Body of pancreas (tissue), 4 donors: ENCODE results near the gene ZNF276. TPM values are rescaled to one million over a fixed set of nuclear protein-coding genes. Genes with fewer than 3 reads are reported as not detected.
"Not testable (repeated sequence)": the region's sequence is repeated elsewhere in the genome, so short reads cannot be mapped to it uniquely, and the experiment has no call there.

Experiments
- ATAC-seq: fragments of 150-250 bp; one replicate; pipeline ENCODE4 v1.9.1; 2016
- DNase-seq, 4 donors: peaks; one replicate each; pipeline ENCODE4 v3.0.0-alpha.2; 2019
- H3K27ac ChIP-seq, 4 donors: fragments of 200-600 bp; sonication (generic); 1 replicate in 3 of 4; 2 replicates in 1 of 4; pipeline versions ENCODE4 v1.5.1 to v1.6.1; 2016 to 2019; ENCODE audit warnings: mild to moderate bottlenecking in 1 of 4, mixed read lengths in 1 of 4, moderate library complexity in 1 of 4
- H3K27me3 ChIP-seq, 2 donors: fragments of 200-600 bp; sonication (generic); one replicate each; pipeline ENCODE4 v1.6.0; 2016; ENCODE audit warnings: mild to moderate bottlenecking in 1 of 2
- H3K36me3 ChIP-seq, 2 donors: fragments of 200-600 bp; sonication (generic); replicated peaks in 1 of 2; 2 replicates each; pipeline ENCODE4 v1.5.1; 2016; ENCODE audit warnings: low read depth in 2 of 2; ENCODE audit not compliant: insufficient read depth in 1 of 2
- H3K4me1 ChIP-seq: fragments of 200-600 bp; sonication (generic); one replicate; pipeline ENCODE4 v1.6.0; 2016
- H3K4me3 ChIP-seq, 2 donors: fragments of 200-600 bp; sonication (generic); 1 replicate in 1 of 2; 2 replicates in 1 of 2; pipeline ENCODE4 v1.5.1; 2016 to 2019
- H3K9me3 ChIP-seq, 3 donors: fragments of 200-600 bp; sonication (generic); 1 replicate in 2 of 3; 2 replicates in 1 of 3; pipeline ENCODE4 v1.5.1; 2016
- POLR2A ChIP-seq, 3 donors: fragments of 450-650 bp; IDR thresholded peaks; one replicate each; pipeline ENCODE4 v1.6.1; 2016; ENCODE audit warnings: antibody characterized with exemption in 3 of 3, mild to moderate bottlenecking in 2 of 3
- WGBS, 2 donors: methylation state at CpG; one replicate each; pipeline ENCODE4 v1.1.5; 2017; 5-methylcytosine and 5-hydroxymethylcytosine counted together
- intact Hi-C: fragments of 100-400 bp; cut with DNase I; formaldehyde crosslinking; loops from one replicate; pipeline ENCODE4 v1.15.1; 2023
- total RNA-seq, 2 donors: library from RNA; depleted of rRNA; stranded (reverse); fragments of >200 nt; gene quantifications; one replicate each; pipeline ENCODE4 v1.1.0, GENCODE V29; 2016
- TF ChIP-seq, protein P1 (sequence below), 7 experiments: fragments of 450-650 bp in 4 of 7; fragments of 200-600 bp in 3 of 7; sonication (generic) in 3 of 7; IDR thresholded peaks; one replicate each; pipeline ENCODE4 v1.5.1; 2016 to 2019; ENCODE audit warnings: antibody characterized with exemption in 7 of 7

The ZNF276 gene
- total RNA-seq, 2 donors from 2014 or later, result 20.8 to 41.2 TPM

- WGBS, 2 donors, result 75 to 91% methylated on average over 4 to 15 of the region's 18 CpGs
- DNase-seq, result no peak
- intact Hi-C loops, result no loop called here
- no peaks in the 10 kb centered on the region for H3K27me3 ChIP-seq
- H3K27ac ChIP-seq, result no peak overlapping the region
- H3K9me3 ChIP-seq, result no peaks in the 10 kb centered on the region
- H3K4me3 ChIP-seq, result no peak overlapping the region
- peaks cover 19% of the 10 kb centered on the region for H3K4me1 ChIP-seq
- ATAC-seq, result no peak
- TF ChIP-seq, protein P1, sequence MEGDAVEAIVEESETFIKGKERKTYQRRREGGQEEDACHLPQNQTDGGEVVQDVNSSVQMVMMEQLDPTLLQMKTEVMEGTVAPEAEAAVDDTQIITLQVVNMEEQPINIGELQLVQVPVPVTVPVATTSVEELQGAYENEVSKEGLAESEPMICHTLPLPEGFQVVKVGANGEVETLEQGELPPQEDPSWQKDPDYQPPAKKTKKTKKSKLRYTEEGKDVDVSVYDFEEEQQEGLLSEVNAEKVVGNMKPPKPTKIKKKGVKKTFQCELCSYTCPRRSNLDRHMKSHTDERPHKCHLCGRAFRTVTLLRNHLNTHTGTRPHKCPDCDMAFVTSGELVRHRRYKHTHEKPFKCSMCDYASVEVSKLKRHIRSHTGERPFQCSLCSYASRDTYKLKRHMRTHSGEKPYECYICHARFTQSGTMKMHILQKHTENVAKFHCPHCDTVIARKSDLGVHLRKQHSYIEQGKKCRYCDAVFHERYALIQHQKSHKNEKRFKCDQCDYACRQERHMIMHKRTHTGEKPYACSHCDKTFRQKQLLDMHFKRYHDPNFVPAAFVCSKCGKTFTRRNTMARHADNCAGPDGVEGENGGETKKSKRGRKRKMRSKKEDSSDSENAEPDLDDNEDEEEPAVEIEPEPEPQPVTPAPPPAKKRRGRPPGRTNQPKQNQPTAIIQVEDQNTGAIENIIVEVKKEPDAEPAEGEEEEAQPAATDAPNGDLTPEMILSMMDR (IDR thresholded peaks at IDR 0.05), result no peak
- no peak for TF ChIP-seq POLR2A (IDR thresholded peaks at IDR 0.05)
- H3K36me3 ChIP-seq, result peaks cover 8 to 16% of the 10 kb centered on the region in 2 donors
Observed at GRCh38 chr16:89696670-89697128, 24.6 kb upstream of the ZNF276 start.

DNA sequence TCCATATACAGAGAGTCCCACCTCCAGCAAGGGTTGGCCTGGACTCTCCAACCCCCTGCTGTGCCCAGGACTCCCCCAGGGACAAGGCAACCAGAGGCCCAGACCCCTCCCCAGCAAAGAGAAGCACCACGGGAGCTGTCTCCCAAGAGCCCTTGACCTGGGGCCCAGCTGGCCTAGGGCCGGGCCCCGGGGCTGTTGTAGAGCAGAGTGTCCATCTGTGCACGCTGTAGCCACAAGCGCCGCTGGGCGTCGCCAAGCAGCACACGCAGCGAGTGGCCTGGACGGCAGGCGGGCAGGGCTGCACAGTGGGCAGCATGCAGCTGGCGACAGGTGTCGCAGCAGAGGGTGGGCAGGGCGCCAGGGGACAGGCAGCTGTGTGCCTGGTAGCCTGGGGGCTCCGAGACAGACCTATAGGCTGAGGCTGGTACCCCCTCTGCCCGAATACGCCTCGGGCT, 24.1 kb upstream of the ZNF276 start:
- Histone ChIP-seq H3K36me3 (peaks cover 3 to 15% of the 10 kb centered on the region in 2 donors), H3K9me3 (no peaks in the 10 kb centered on the region), H3K4me1 (peaks cover 21% of the 10 kb centered on the region), H3K27ac (no peak overlapping the region), H3K4me3 (no peak overlapping the region), H3K27me3 (no peaks in the 10 kb centered on the region)
- ATAC-seq, result no peak
- intact Hi-C loops, result no loop called here
- peak in 3 of 4 donors; percentile 47 to 61 (median 57) for DNase-seq
- TF ChIP-seq, protein P1 (IDR thresholded peaks at IDR 0.05), result no peak
- TF ChIP-seq POLR2A (IDR thresholded peaks at IDR 0.05), result no peak
- 90% methylated on average over 17 of the region's 19 CpGs; no CpG with 5 or more reads in 1 of the 2 donors for WGBS, 2 donors

- no peak overlapping the region for H3K4me3 ChIP-seq
- no peak for ATAC-seq
- no peaks in the 10 kb centered on the region for H3K9me3 ChIP-seq
- TF ChIP-seq, protein P1 (IDR thresholded peaks at IDR 0.05), result no peak
- no peak for TF ChIP-seq POLR2A (IDR thresholded peaks at IDR 0.05)
- H3K27me3 ChIP-seq, result no peaks in the 10 kb centered on the region
- intact Hi-C loops, result no loop called here
- no peak for DNase-seq
- no peak overlapping the region for H3K27ac ChIP-seq
- peaks cover 24% of the 10 kb centered on the region for H3K4me1 ChIP-seq
- H3K36me3 ChIP-seq, result peaks cover 0 to 13% of the 10 kb centered on the region in 2 donors
- 85 to 88% methylated on average over 9 to 26 of the region's 32 CpGs for WGBS, 2 donors
Observed at GRCh38 chr16:89697616-89698331, 23.6 kb upstream of the ZNF276 start.

- H3K27ac ChIP-seq, ATAC-seq, DNase-seq, H3K9me3 ChIP-seq, intact Hi-C loops, H3K4me3 ChIP-seq, H3K27me3 ChIP-seq, H3K36me3 ChIP-seq: not testable (repeated sequence)
- 98% methylated on average over 14 of the region's 14 CpGs for WGBS, 2 donors
- H3K4me1 ChIP-seq, result peaks cover 24% of the 10 kb centered on the region
Observed at GRCh38 chr16:89698717-89699116, 22.6 kb upstream of the ZNF276 start.

DNA sequence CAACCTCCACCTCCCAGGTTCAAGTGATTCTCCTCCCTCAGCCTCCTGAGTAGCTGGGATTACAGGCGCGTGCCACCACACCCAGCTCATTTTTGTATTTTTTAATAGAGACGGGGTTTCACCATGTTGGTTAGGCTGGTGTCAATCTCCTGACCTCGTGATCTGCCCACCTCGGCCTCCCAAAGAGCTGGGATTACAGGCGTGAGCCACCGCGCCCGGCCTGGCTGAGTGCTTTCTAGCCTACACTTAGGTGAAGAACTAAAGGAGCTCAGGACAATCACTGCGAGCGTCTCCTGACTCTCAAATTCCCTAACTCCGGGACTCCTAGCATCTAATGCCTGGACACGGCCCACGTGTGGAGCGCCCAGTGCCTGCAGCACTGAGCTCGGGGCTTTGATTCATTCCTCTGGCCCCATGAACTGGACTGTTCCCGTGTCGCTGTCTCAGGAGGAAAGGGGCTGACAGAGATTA, 21.7 kb upstream of the ZNF276 start:
- H3K9me3 ChIP-seq, DNase-seq, H3K36me3 ChIP-seq, ATAC-seq, H3K27me3 ChIP-seq, intact Hi-C loops, H3K4me3 ChIP-seq: not testable (repeated sequence)
- Histone ChIP-seq H3K27ac (peak overlapping the region; percentile 29 to 99 (median 96)), H3K4me1 (peaks cover 24% of the 10 kb centered on the region)
- WGBS, 2 donors, result 56 to 57% methylated on average over 18 of the region's 18 CpGs
